IMR-90 (cell line): ENCODE results near the gene GPR176. TPM values are rescaled to one million over a fixed set of nuclear protein-coding genes. Genes with fewer than 3 reads are reported as not detected.
A peak's percentile ranks its signal among the peaks of the same experiment; 100 is the strongest.

Experiments used
- ATAC-seq: fragments of 200-7000 bp; cut with Tn5 transposase; 2 replicates; pipeline ENCODE4 v1.9.1; 2020; ENCODE audit warnings: low read depth, mild to moderate bottlenecking, moderate library complexity
- BruUV-seq: library from RNA; stranded (reverse); fragments of 400-500 nt; replicated peaks from 2 replicates; lab custom pipeline; 2021; lab: Mats Ljungman, UMichigan
- CTCF ChIA-PET: fragments of 300-600 bp; formaldehyde crosslinking; extraction: SDS; loops from one replicate; lab custom pipeline; 2021; ENCODE audit warnings: antibody characterized with exemption; lab: Yijun Ruan, JAX
- POLR2A ChIA-PET: fragments of 300-600 bp; sonication (Branson Sonifier 250); formaldehyde crosslinking; loops from one replicate; lab custom pipeline; 2022; ENCODE audit warnings: antibody characterized with exemption; ENCODE audit not compliant: unreplicated experiment; lab: Charles Lee
- DNase-seq: peaks from one replicate; pipeline ENCODE4 v3.0.0; 2013
- H2AFZ ChIP-seq: replicated peaks from 2 replicates; pipeline ENCODE3; 2013; ENCODE audit warnings: low read length, mild to moderate bottlenecking; ENCODE audit not compliant: poor library complexity
- H2AK5ac ChIP-seq: 2 replicates; pipeline ENCODE4 v1.6.1; 2013; ENCODE audit warnings: low read depth, low read length, inconsistent platforms
- H2AK9ac ChIP-seq: replicated peaks from 2 replicates; pipeline ENCODE3; 2013; ENCODE audit warnings: mild to moderate bottlenecking, low read depth, low read length, moderate library complexity; ENCODE audit not compliant: poor library complexity
- H2BK120ac ChIP-seq: 2 replicates; pipeline ENCODE4 v1.6.1; 2013; ENCODE audit warnings: low read depth, low read length, inconsistent platforms
- H2BK15ac ChIP-seq: 3 replicates; pipeline ENCODE4 v1.6.1; 2013; ENCODE audit warnings: low read depth, low read length, inconsistent platforms
- H2BK20ac ChIP-seq: 2 replicates; pipeline ENCODE4 v1.6.1; 2013; ENCODE audit warnings: low read depth, mild to moderate bottlenecking, inconsistent platforms, low read length, moderate library complexity
- H2BK5ac ChIP-seq: 2 replicates; pipeline ENCODE4 v1.6.1; 2013; ENCODE audit warnings: mild to moderate bottlenecking, low read depth, low read length, inconsistent platforms; ENCODE audit not compliant: poor library complexity, severe bottlenecking
- H3K14ac ChIP-seq: replicated peaks from 2 replicates; pipeline ENCODE4 v1.6.1; 2013; ENCODE audit warnings: low read depth, low read length, inconsistent platforms
- H3K18ac ChIP-seq: 2 replicates; pipeline ENCODE4 v1.6.1; 2013; ENCODE audit warnings: low read depth, low read length, control low read depth
- H3K23ac ChIP-seq: 2 replicates; pipeline ENCODE4 v1.6.1; 2013; ENCODE audit warnings: low read depth, low read length, inconsistent platforms
- H3K27ac ChIP-seq: 2 replicates; pipeline ENCODE4 v1.5.1; 2013; ENCODE audit warnings: mild to moderate bottlenecking, control low read depth, low read length; ENCODE audit not compliant: insufficient read depth
- H3K27me3 ChIP-seq: 2 replicates; pipeline ENCODE4 v1.6.1; 2013; ENCODE audit warnings: low read length; ENCODE audit not compliant: control insufficient read depth, insufficient read depth
- H3K36me3 ChIP-seq: 2 replicates; pipeline ENCODE4 v1.6.1; 2013; ENCODE audit warnings: low read length, mixed read lengths; ENCODE audit not compliant: control insufficient read depth, insufficient read depth
- H3K4ac ChIP-seq: 2 replicates; pipeline ENCODE4 v1.6.1; 2013; ENCODE audit warnings: low read depth, low read length, inconsistent platforms
- H3K4me1 ChIP-seq: 2 replicates; pipeline ENCODE4 v1.6.1; 2013; ENCODE audit warnings: low read length, mixed read lengths; ENCODE audit not compliant: control insufficient read depth, insufficient read depth
- H3K4me2 ChIP-seq: 2 replicates; pipeline ENCODE4 v1.6.1; 2013; ENCODE audit warnings: low read depth, mild to moderate bottlenecking, control low read depth, low read length, moderate library complexity
- H3K4me3 ChIP-seq: 2 replicates; pipeline ENCODE4 v1.5.1; 2013; ENCODE audit warnings: low read depth, mild to moderate bottlenecking, control low read depth, low read length, moderate library complexity; ENCODE audit not compliant: insufficient read depth
- H3K56ac ChIP-seq: 2 replicates; pipeline ENCODE4 v1.6.1; 2013; ENCODE audit warnings: low read length, inconsistent platforms; ENCODE audit not compliant: insufficient read depth; ENCODE audit errors: extremely low read depth
- H3K79me1 ChIP-seq, 2 experiments: 2 replicates each; pipeline ENCODE4 v1.6.1; 2013; ENCODE audit warnings: low read length in 2 of 2, inconsistent platforms in 1 of 2, low read depth in 1 of 2
- H3K9ac ChIP-seq: 2 replicates; pipeline ENCODE4 v1.6.1; 2013; ENCODE audit warnings: low read depth, low read length, control low read depth
- H3K9me1 ChIP-seq: 2 replicates; pipeline ENCODE4 v1.6.1; 2013; ENCODE audit warnings: low read length, inconsistent platforms; ENCODE audit not compliant: insufficient read depth
- H3K9me3 ChIP-seq: 2 replicates; pipeline ENCODE4 v1.6.1; 2013; ENCODE audit warnings: low read length; ENCODE audit not compliant: control insufficient read depth, insufficient read depth
- H4K20me1 ChIP-seq: 2 replicates; pipeline ENCODE4 v1.6.1; 2013; ENCODE audit warnings: low read length, inconsistent platforms; ENCODE audit not compliant: insufficient read depth
- H4K5ac ChIP-seq: 2 replicates; pipeline ENCODE4 v1.6.1; 2013; ENCODE audit warnings: mild to moderate bottlenecking, low read depth, low read length, control low read depth
- H4K8ac ChIP-seq, 2 experiments: 2 replicates each; pipeline ENCODE4 v1.6.1; 2013; ENCODE audit warnings: low read depth in 2 of 2, low read length in 2 of 2, control low read depth in 1 of 2, inconsistent platforms in 1 of 2
- H4K91ac ChIP-seq: 2 replicates; pipeline ENCODE4 v1.6.1; 2013; ENCODE audit warnings: low read depth, low read length, inconsistent platforms; ENCODE audit not compliant: insufficient read depth
- CEBPB ChIP-seq: IDR thresholded peaks from 2 replicates; pipeline ENCODE4 v1.6.1; 2012; ENCODE audit warnings: low read depth, low read length, improper control_type of control experiment
- FOS ChIP-seq: fragments of 150-350 bp; IDR thresholded peaks from 2 replicates; pipeline ENCODE4 v1.6.1; 2016; ENCODE audit warnings: low read depth, low read length
- RCOR1 ChIP-seq: IDR thresholded peaks from 2 replicates; pipeline ENCODE4 v1.6.1; 2012; ENCODE audit warnings: mild to moderate bottlenecking, low read length, improper control_type of control experiment; ENCODE audit not compliant: insufficient replicate concordance
- RFX5 ChIP-seq: IDR thresholded peaks from 2 replicates; pipeline ENCODE4 v1.8.0; 2012; ENCODE audit warnings: low read depth, mild to moderate bottlenecking, low read length, moderate library complexity
- WGBS, 2 experiments: methylation state at CpG; one replicate each; pipeline versions ENCODE4 v1.1.5 to v1.1.7; 2013; ENCODE audit warnings: missing lambda C conversion rate in 2 of 2; ENCODE audit not compliant: insufficient read length in 1 of 2; ENCODE audit errors: extremely low coverage in 2 of 2; 5-methylcytosine and 5-hydroxymethylcytosine counted together
- dilution Hi-C: fragments of 300-500 bp; cut with HindIII; formaldehyde crosslinking; loops from one replicate; pipeline ENCODE4 v1.14.3; 2018; ENCODE audit warnings: low sequenced_read_pairs; ENCODE audit not compliant: unreplicated experiment
- in situ Hi-C: fragments of 300-500 bp; cut with MboI; formaldehyde crosslinking; loops from 3 replicates; pipeline ENCODE4 v1.14.3; 2019; ENCODE audit warnings: low sequenced_read_pairs, inconsistent platforms, mixed read lengths
- intact Hi-C: fragments of 100-400 bp; cut with micrococcal nuclease; formaldehyde crosslinking; loops from 2 replicates; pipeline ENCODE4 v1.10.0; 2022
- polyA plus RNA-seq, 3 experiments: library from polyadenylated mRNA; depleted of rRNA; stranded (reverse); fragments of >200 nt; gene quantifications; 2 replicates each; pipeline ENCODE4 v1.2.3, GENCODE V29; 2012; ENCODE audit warnings: low replicate concordance in 1 of 3
- total RNA-seq: library from RNA; depleted of rRNA; stranded (reverse); fragments of >200 nt; gene quantifications from 2 replicates; pipeline ENCODE4 v1.2.3, GENCODE V29; 2012

The GPR176 gene
- total and polyA plus RNA-seq, 2 of the 4 experiments (the other 2 are of a cell fraction), result 114 to 246 TPM

GRCh38 chr15:39784125-39784524 lies 135.9 kb downstream of the GPR176 start:
- H3K56ac ChIP-seq, result peak overlapping the region; percentile 96; the same call in 1 of the 2 replicates
- peak overlapping the region; percentile 97 for H3K4me2 ChIP-seq
- in situ Hi-C loops (loop anchor here (10.0 kb wide), 1 partner anchor 171 kb away; no protein-coding TSS in a partner anchor), dilution Hi-C loops (no loop called here), intact Hi-C loops (loop anchor here (10.0 kb wide), 3 partner anchors 221 to 1079 kb away; partner anchors contain the start of gene BMF)
- no peak overlapping the region for H2BK120ac ChIP-seq
- H2AK5ac ChIP-seq, result peak overlapping the region; percentile 54; the same call in 1 of the 2 replicates
- WGBS, 2 experiments, result no CpG with 5 or more reads among the region's 4 CpGs
- peak overlapping the region; percentile 69; the same call in 1 of the 2 replicates for H3K23ac ChIP-seq
- peak; percentile 71 for DNase-seq
- CTCF ChIA-PET, result no interaction called here
- ATAC-seq, result no peak
- H3K27me3 ChIP-seq, result no peaks in the 10 kb centered on the region
- no TSS peak for BruUV-seq
- peak overlapping the region; percentile 93; the same call in 1 of the 2 replicates for H3K4me3 ChIP-seq
- no peaks in the 10 kb centered on the region for H3K36me3 ChIP-seq
- POLR2A ChIA-PET, result no interaction called here
- H3K4me1 ChIP-seq, result peaks cover 24% of the 10 kb centered on the region
- no peaks in the 10 kb centered on the region for H3K9me3 ChIP-seq
- H2AFZ ChIP-seq, result peak overlapping the region; percentile 16
- peak overlapping the region; percentile 66 for H3K27ac ChIP-seq
- H2AK9ac ChIP-seq, result no peak overlapping the region
- peak overlapping the region; percentile 89; the same call in 1 of the 2 replicates for H3K14ac ChIP-seq
- H3K9ac ChIP-seq, result peak overlapping the region; percentile 95
- peak overlapping the region; percentile 90 for H2BK5ac ChIP-seq
- H3K4ac ChIP-seq, result peak overlapping the region; percentile 26; the same call in 1 of the 2 replicates
- H4K91ac ChIP-seq, result peak overlapping the region; percentile 38
- peak overlapping the region; percentile 36; the same call in 1 of the 2 replicates for H2BK20ac ChIP-seq
- no peak overlapping the region for H3K18ac ChIP-seq
- peaks cover 13 to 51% of the 10 kb centered on the region in 2 experiments for H3K79me1 ChIP-seq
- H3K9me1 ChIP-seq, result peaks cover 7% of the 10 kb centered on the region
- no peak overlapping the region; a peak in 2 of 4 replicates for H4K8ac ChIP-seq
- H4K5ac ChIP-seq, result no peak overlapping the region
- peak overlapping the region; percentile 54; the same call in 1 of the 3 replicates for H2BK15ac ChIP-seq
- TF ChIP-seq RFX5 (no peak), RCOR1 (no peak), CEBPB (no peak), FOS (peak; percentile 65)
- no peaks in the 10 kb centered on the region for H4K20me1 ChIP-seq
